ENCODE measurements around the gene PAX9. TPM values are rescaled to one million over a fixed set of nuclear protein-coding genes. Genes with fewer than 3 reads are reported as not detected.

PAX9 gene
- total and polyA plus RNA-seq, 11 donors, result not detected

DNA sequence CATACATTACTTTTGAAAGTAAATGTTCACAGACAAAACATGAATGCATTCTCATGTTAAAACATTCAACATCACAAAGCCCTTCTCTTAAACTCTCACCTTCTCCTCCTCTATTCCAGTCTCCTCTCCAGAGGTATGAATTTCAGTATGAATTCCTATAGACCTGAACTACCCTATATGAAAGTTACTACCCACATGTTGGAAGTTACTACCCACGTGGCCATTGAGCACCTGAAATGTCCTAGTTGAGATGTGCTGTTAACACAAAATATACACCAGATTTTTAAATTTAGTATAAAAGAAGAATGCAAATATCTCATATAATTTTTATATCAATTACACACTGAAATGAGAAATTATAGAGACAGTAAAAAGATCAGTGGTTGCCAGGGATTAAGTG is 60.2 kb downstream of the PAX9 start:
- 59 to 78% (median 65%) methylated on average over 1 of the region's 1 CpG for WGBS, 4 donors
- H3K27ac ChIP-seq, result no peak overlapping the region
- no peak for TF ChIP-seq POLR2A (IDR thresholded peaks at IDR 0.05)
- TF ChIP-seq, protein P1, sequence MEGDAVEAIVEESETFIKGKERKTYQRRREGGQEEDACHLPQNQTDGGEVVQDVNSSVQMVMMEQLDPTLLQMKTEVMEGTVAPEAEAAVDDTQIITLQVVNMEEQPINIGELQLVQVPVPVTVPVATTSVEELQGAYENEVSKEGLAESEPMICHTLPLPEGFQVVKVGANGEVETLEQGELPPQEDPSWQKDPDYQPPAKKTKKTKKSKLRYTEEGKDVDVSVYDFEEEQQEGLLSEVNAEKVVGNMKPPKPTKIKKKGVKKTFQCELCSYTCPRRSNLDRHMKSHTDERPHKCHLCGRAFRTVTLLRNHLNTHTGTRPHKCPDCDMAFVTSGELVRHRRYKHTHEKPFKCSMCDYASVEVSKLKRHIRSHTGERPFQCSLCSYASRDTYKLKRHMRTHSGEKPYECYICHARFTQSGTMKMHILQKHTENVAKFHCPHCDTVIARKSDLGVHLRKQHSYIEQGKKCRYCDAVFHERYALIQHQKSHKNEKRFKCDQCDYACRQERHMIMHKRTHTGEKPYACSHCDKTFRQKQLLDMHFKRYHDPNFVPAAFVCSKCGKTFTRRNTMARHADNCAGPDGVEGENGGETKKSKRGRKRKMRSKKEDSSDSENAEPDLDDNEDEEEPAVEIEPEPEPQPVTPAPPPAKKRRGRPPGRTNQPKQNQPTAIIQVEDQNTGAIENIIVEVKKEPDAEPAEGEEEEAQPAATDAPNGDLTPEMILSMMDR (IDR thresholded peaks at IDR 0.05), result no peak
- H3K27me3 ChIP-seq, result no peaks in the 10 kb centered on the region
- no peaks in the 10 kb centered on the region for H3K4me1 ChIP-seq
- ATAC-seq, result no peak
- no peak for DNase-seq
- H3K4me3 ChIP-seq, result no peak overlapping the region
- intact Hi-C loops (cut with DNase I), result no loop called here
- no peaks in the 10 kb centered on the region for H3K9me3 ChIP-seq
- no peaks in the 10 kb centered on the region for H3K36me3 ChIP-seq

DNA sequence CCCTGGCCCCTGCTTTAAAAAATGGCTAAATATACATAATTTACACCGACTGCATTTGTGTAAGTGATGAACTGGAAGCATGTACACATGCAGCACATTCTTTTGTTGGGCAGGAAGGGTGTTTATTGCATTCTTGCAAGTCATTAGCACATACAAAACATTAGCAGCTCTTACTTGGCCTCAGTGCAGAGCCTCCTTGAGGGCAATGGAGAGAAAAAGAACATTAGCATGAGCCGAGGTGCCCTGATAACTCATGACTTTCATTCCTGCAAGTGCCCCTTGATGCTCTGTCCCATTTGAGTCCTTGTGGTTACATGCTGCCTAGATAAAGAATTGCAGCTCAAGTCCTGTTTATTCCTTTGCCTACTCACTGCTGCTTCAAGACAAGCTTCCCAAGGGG is 61.9 kb downstream of the PAX9 start:
- DNase-seq, result no peak
- Histone ChIP-seq H3K4me1 (no peaks in the 10 kb centered on the region), H3K9me3 (no peaks in the 10 kb centered on the region), H3K27ac (no peak overlapping the region), H3K36me3 (no peaks in the 10 kb centered on the region), H3K27me3 (no peaks in the 10 kb centered on the region), H3K4me3 (no peak overlapping the region)
- WGBS, 4 donors, result 34 to 46% (median 40%) methylated on average over 2 of the region's 2 CpGs
- intact Hi-C loops (cut with DNase I), result no loop called here
- TF ChIP-seq, protein P1 (IDR thresholded peaks at IDR 0.05), result no peak
- no peak for TF ChIP-seq POLR2A (IDR thresholded peaks at IDR 0.05)
- ATAC-seq, result no peak

DNA sequence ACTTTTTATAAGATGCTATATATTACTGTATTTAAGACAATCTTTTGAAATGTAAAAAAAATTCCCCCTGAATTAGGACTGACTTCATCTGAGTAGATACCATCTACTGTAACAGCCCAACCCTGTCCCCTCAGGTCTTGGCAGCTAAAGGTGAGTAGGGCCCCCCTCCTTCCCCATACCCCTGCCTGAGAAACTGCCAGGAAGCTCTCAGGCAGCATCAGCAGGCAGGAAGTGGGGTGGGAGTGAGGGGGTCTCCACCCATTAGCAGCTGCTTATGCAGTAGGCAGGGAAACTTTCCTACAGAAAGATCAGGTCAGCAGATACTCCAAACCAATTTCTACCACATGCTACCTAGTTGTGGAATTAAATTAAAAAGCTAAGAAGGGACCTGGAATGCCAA is 62.5 kb downstream of the PAX9 start:
- Histone ChIP-seq H3K4me3 (no peak overlapping the region), H3K9me3 (no peaks in the 10 kb centered on the region), H3K27ac (no peak overlapping the region), H3K27me3 (no peaks in the 10 kb centered on the region), H3K4me1 (no peaks in the 10 kb centered on the region), H3K36me3 (no peaks in the 10 kb centered on the region)
- ATAC-seq, result no peak
- intact Hi-C loops (cut with DNase I), result no loop called here
- TF ChIP-seq POLR2A (IDR thresholded peaks at IDR 0.05), result no peak
- TF ChIP-seq, protein P1 (IDR thresholded peaks at IDR 0.05), result no peak
- DNase-seq, result no peak

DNA sequence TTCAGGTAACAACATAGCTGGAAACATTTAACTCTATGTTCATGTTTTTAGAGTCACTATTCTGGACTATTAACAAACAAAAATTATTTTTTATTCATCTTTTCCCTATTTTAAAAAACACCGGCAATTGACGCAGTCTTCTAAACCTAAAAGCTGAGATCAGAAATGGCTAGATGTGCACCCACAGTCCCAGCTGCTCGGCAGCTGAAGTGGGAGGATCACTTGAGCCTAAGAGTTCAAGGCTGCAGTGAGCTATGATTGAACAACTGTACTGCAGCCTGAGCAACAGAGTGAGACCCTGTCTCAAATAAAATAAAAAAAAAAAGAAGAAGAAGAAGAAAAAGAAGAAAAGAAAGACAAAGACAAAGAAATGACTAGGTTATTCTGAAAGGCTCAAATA is 64.5 kb downstream of the PAX9 start:
- intact Hi-C loops (cut with DNase I), result no loop called here
- no peak overlapping the region for H3K27ac ChIP-seq
- TF ChIP-seq, protein P1 (IDR thresholded peaks at IDR 0.05), result no peak
- no peak for TF ChIP-seq POLR2A (IDR thresholded peaks at IDR 0.05)
- H3K4me3 ChIP-seq, result no peak overlapping the region
- H3K9me3 ChIP-seq, result no peaks in the 10 kb centered on the region
- H3K27me3 ChIP-seq, result no peaks in the 10 kb centered on the region
- ATAC-seq (no peak), DNase-seq (no peak)
- WGBS, 4 donors, result 79 to 91% (median 86%) methylated on average over 3 of the region's 3 CpGs
- H3K4me1 ChIP-seq, result no peaks in the 10 kb centered on the region
- H3K36me3 ChIP-seq, result no peaks in the 10 kb centered on the region

Other genes starting within 250 kb of the PAX9 start
- not detected for gene NKX2-1, start 141.6 kb upstream of the PAX9 start, total RNA-seq
- gene NKX2-1, start 141.6 kb upstream of the PAX9 start, polyA plus RNA-seq, result not detected
- not detected for gene NKX2-8, start 79.2 kb upstream of the PAX9 start, total RNA-seq
- not detected for gene NKX2-8, start 79.2 kb upstream of the PAX9 start, polyA plus RNA-seq

Measured in heart left ventricle (tissue), 16 donors.